Cardiac muscle cell (in vitro differentiated cells and primary cell): ENCODE data around the gene TGM1. TPM values are rescaled to one million over a fixed set of nuclear protein-coding genes. Genes with fewer than 3 reads are reported as not detected.

Experiments
- DNase-seq, 2 donors: peaks; one replicate each; pipeline versions ENCODE4 v3.0.0 to v3.0.0-alpha.2; 2010 to 2017; ENCODE audit warnings: low read depth in 1 of 2, low spot score in 1 of 2
- H3K27ac ChIP-seq: fragments of 200-600 bp; sonication (generic); 2 replicates; pipeline ENCODE4 v1.5.1; 2016
- H3K27me3 ChIP-seq: fragments of 200-600 bp; sonication (generic); 2 replicates; pipeline ENCODE4 v1.6.0; 2016; ENCODE audit warnings: control low read depth
- H3K36me3 ChIP-seq: fragments of 200-600 bp; sonication (generic); 2 replicates; pipeline ENCODE4 v1.5.1; 2016; ENCODE audit warnings: control low read depth
- H3K4me1 ChIP-seq: fragments of 200-600 bp; sonication (generic); 2 replicates; pipeline ENCODE4 v1.8.1; 2017; ENCODE audit warnings: low read depth, mild to moderate bottlenecking, mixed run types
- H3K4me3 ChIP-seq: fragments of 200-600 bp; sonication (generic); 2 replicates; pipeline ENCODE4 v1.5.1; 2016; ENCODE audit warnings: mild to moderate bottlenecking
- H3K9me3 ChIP-seq: fragments of 200-600 bp; sonication (generic); 2 replicates; pipeline ENCODE4 v1.5.1; 2017; ENCODE audit warnings: low read depth, mild to moderate bottlenecking, control low read depth
- polyA plus RNA-seq: library from polyadenylated mRNA; unstranded; fragments of >200 nt; fragmentation: Nextera tagmentation; extraction: Ambion mirVana; gene quantifications from 2 replicates; pipeline ENCODE4 v1.2.1, GENCODE V29; 2016
- total RNA-seq: library from RNA; depleted of rRNA; stranded (reverse); fragments of >200 nt; gene quantifications from 2 replicates; pipeline ENCODE4 v1.2.3, GENCODE V29; 2016
- TF ChIP-seq, protein P1 (sequence below): IDR thresholded peaks from 2 replicates; pipeline ENCODE4 v1.5.1; 2012; ENCODE audit warnings: low read depth, mild to moderate bottlenecking, low read length

Gene TGM1
- total and polyA plus RNA-seq, 2 experiments from 2014 or later = 1.7 TPM; not detected in 1

DNA sequence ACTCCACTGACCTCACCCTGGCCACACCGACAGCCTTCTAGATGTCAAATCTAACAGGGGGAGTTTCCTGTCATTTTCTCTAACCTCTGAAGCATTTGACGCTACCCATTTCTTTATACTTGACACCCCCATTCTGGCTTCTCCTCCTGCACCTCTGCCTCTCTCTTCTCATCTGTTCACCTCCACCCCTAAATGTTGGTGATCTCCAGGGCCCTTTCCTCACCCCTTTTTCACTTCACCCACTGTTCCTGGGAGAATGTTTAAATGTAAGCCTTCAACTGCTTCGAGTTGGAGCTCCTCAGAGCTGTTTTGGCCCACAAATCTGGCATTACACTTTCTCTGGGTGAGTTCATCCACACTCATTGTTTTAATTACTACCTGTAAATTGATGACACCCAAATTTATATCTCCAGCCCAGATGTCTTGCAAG, 8.9 kb upstream of the TGM1 start:
- no peak overlapping the region for H3K27ac ChIP-seq

DNA sequence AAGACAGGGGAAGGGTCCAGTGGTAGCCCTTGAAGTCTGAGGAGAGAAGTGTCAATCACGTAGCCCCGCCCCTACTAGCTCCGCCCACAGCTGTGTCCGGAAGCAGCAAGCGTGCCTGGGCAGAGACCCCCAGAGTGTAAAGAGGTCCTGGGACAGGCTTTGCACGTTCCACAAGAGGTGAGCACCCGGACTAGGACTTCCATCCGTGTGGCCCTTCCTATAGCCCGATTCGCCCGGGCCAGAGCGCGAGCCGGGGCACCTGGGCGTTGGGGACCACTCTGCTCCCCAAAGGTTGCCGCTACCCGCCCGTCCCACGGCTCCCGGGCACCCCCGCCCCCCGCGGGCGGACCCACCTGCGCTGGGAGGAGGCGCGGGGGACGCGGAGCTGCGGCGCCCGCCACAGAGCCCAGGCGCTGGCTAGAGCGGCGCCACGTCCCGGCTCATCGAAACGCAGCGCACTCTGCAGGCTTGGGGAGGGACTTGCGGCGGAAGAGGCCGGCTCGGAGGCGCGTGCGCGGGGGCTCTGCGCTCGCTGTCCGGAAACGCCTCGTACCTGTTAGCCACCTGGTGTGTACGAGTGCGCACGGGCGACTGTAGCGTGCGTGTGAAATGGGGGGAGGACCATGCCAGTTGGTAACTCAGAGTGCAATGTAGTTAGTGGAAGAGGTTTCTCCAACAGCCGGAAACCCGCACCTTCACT, 8.3 kb upstream of the TGM1 start, which contains the start of gene RABGGTA:
TSS of gene RABGGTA (minus strand) at position 464 of the 700 bp plus-strand sequence. CDS start 482 bp downstream, outside the sequence.
- H3K27ac ChIP-seq = peak within 1 kb of the TSS; percentile 93

More for the DNA sequence above, 8.9 kb upstream of the TGM1 start:
- H3K27me3 ChIP-seq = no peaks in the 10 kb centered on the region
- DNase-seq = no peak
- TF ChIP-seq, protein P1, sequence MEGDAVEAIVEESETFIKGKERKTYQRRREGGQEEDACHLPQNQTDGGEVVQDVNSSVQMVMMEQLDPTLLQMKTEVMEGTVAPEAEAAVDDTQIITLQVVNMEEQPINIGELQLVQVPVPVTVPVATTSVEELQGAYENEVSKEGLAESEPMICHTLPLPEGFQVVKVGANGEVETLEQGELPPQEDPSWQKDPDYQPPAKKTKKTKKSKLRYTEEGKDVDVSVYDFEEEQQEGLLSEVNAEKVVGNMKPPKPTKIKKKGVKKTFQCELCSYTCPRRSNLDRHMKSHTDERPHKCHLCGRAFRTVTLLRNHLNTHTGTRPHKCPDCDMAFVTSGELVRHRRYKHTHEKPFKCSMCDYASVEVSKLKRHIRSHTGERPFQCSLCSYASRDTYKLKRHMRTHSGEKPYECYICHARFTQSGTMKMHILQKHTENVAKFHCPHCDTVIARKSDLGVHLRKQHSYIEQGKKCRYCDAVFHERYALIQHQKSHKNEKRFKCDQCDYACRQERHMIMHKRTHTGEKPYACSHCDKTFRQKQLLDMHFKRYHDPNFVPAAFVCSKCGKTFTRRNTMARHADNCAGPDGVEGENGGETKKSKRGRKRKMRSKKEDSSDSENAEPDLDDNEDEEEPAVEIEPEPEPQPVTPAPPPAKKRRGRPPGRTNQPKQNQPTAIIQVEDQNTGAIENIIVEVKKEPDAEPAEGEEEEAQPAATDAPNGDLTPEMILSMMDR = no peak
- H3K4me3 ChIP-seq = peak overlapping the region; percentile 77
- no peaks in the 10 kb centered on the region for H3K4me1 ChIP-seq
- H3K9me3 ChIP-seq = no peaks in the 10 kb centered on the region
- H3K36me3 ChIP-seq = no peaks in the 10 kb centered on the region

DNA sequence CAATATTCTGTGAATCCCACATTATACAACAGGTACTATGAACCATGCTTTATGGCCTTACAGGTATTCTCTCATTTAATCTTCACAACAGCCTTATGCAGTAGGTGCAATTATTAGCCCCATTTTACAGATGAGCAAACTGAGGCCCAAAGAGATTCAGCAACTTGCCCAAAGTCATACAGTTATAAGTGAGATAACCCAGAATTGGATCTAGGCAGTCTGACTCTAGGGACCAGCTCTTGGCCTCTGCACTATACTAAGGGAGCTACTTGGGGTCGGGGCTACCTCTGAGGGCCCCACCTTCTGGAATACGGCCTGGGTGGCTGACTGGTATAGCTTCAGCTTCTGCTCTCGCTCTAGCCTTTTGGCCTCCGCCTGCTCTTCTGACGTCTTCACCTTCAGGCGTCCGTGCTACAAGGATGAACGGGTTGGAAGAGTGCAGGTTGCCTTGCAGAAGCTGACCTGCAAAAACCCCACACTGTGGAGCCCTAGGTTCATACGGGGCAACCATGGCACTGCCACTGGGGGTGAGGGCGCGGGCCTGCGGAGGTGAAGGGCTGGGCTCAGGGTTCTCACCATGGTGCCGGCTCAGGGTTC, 7.7 kb upstream of the TGM1 start:
- DNase-seq = no peak
- peak overlapping the region; percentile 77 for H3K4me3 ChIP-seq
- TF ChIP-seq, protein P1 = no peak
- H3K36me3 ChIP-seq = no peaks in the 10 kb centered on the region
- H3K27me3 ChIP-seq = no peaks in the 10 kb centered on the region
- H3K9me3 ChIP-seq = no peaks in the 10 kb centered on the region
- H3K27ac ChIP-seq = peak overlapping the region; percentile 93
- no peaks in the 10 kb centered on the region for H3K4me1 ChIP-seq

More for the DNA sequence above, 8.3 kb upstream of the TGM1 start, which contains the start of gene RABGGTA:
- H3K4me1 ChIP-seq = no peaks in the 10 kb centered on the region
- DNase-seq = peak; percentile 92 to 94
- no peaks in the 10 kb centered on the region for H3K27me3 ChIP-seq
- peak within 1 kb of the TSS; percentile 77 for H3K4me3 ChIP-seq
- TF ChIP-seq, protein P1 = peak; percentile 67
- H3K9me3 ChIP-seq = no peaks in the 10 kb centered on the region
- no peaks in the 10 kb centered on the region for H3K36me3 ChIP-seq

DNA sequence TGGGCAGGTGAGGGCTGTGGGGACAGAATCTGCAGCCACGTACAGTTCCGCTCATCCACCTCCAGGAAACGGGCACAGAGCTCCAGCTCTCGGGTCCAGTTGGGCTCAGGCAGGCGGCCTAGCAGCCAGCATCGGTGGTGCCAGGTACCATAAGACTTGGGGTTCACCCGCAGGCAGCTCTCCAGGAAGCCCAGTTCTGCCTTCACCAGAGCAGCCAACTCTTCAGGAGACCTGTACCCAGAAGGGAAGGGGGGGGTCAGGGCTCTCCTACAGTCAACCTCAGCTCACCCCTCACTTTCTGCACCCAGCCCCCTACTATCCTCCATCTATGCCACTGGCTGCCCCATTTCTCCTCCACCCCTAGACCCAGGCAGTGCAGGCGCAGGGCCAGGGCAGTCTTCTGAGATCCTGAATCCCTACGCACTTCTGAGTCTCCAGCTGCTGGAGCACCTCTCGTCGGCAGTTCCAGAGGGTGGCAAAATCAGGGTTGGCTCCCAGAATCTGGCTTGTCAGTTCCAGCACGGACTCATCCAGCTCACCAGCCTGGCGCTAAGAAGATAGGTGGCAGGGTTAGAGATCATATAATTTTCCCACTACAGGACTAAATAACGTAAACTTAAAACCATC, 7.0 kb upstream of the TGM1 start:
- no peaks in the 10 kb centered on the region for H3K9me3 ChIP-seq
- H3K4me3 ChIP-seq = no peak overlapping the region
- H3K27ac ChIP-seq = no peak overlapping the region
- H3K36me3 ChIP-seq = no peaks in the 10 kb centered on the region
- no peak for DNase-seq
- H3K4me1 ChIP-seq = no peaks in the 10 kb centered on the region
- TF ChIP-seq, protein P1 = no peak
- no peaks in the 10 kb centered on the region for H3K27me3 ChIP-seq

DNA sequence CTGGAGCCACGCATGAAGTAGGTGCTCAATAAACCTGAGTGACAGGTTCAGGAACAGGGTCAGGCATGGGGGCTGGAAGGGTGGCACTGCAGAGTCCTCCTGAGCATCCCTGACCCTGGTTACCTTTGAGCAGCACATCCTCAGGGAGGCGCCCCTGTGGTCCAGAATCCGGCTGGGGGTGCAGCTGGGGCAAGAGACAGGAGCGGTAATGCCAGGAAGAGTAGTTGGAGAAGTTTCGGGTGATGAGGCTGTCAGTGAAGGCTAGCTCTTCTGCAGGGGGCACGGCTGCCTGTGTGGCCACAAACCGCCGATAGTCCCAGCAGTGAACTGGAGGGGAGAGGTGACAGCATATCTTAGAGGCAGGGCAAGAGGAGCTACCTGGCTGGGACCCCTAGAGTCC, 6.4 kb upstream of the TGM1 start:
- Histone ChIP-seq H3K4me3 (no peak overlapping the region), H3K36me3 (no peaks in the 10 kb centered on the region), H3K9me3 (no peaks in the 10 kb centered on the region), H3K27ac (no peak overlapping the region), H3K27me3 (no peaks in the 10 kb centered on the region), H3K4me1 (no peaks in the 10 kb centered on the region)
- TF ChIP-seq, protein P1 = no peak
- DNase-seq = no peak
